GM12878 (cell line): ENCODE data around the gene BACE2. TPM values are rescaled to one million over a fixed set of nuclear protein-coding genes. Genes with fewer than 3 reads are reported as not detected.

Experiments
- ATAC-seq: fragments of 200-7000 bp; cut with Tn5 transposase; 3 replicates; pipeline ENCODE4 v1.9.1; 2020; ENCODE audit warnings: mild to moderate bottlenecking, moderate library complexity
- BruUV-seq: library from RNA; stranded (reverse); fragments of 400-500 nt; replicated peaks from 2 replicates; lab custom pipeline; 2021; lab: Mats Ljungman, UMichigan
- CTCF ChIA-PET: fragments of 300-600 bp; sonication (Branson Sonifier 250); formaldehyde crosslinking; extraction: SDS; loops from one replicate; lab custom pipeline; 2021; ENCODE audit warnings: inconsistent platforms; lab: Yijun Ruan, JAX
- POLR2A ChIA-PET: fragments of 350-600 bp; formaldehyde crosslinking; extraction: SDS; loops from one replicate; lab custom pipeline; 2021; ENCODE audit warnings: inconsistent platforms; lab: Charles Lee
- RAD21 ChIA-PET: fragments of 300-600 bp; sonication (Branson Sonifier 250); formaldehyde crosslinking; loops from one replicate; lab custom pipeline; 2023; ENCODE audit warnings: antibody characterized with exemption; ENCODE audit not compliant: unreplicated experiment; lab: Charles Lee
- SMC1A ChIA-PET: fragments of 300-600 bp; sonication (Branson Sonifier 250); formaldehyde crosslinking; loops from one replicate; lab custom pipeline; 2023; ENCODE audit not compliant: unreplicated experiment, uncharacterized antibody; lab: Charles Lee
- DNase-seq: peaks from one replicate; pipeline ENCODE4 v3.0.0-alpha.2; 2011; ENCODE audit warnings: low read depth, low spot score
- FAIRE-seq: peaks from 3 replicates; lab custom pipeline; 2011; peaks lifted over from hg19 to GRCh38; lab: Jason Lieb, UNC
- H2AFZ ChIP-seq: 2 replicates; pipeline ENCODE4 v1.6.0; 2011; ENCODE audit warnings: low read depth, low read length, control low read depth; ENCODE audit not compliant: control insufficient read depth
- H3K27ac ChIP-seq: 2 replicates; pipeline ENCODE4 v1.5.1; 2011; ENCODE audit warnings: control low read depth; ENCODE audit not compliant: control insufficient read depth, insufficient read depth
- H3K27me3 ChIP-seq, 2 experiments: replicated peaks in 1 of 2; 2 replicates each; pipeline versions ENCODE4 v1.6.0 to v1.6.1; 2011; ENCODE audit warnings: low read length in 1 of 2; ENCODE audit not compliant: control insufficient read depth in 2 of 2, insufficient read depth in 2 of 2
- H3K36me3 ChIP-seq, 2 experiments: 2 replicates each; pipeline ENCODE4 v1.5.1; 2011; ENCODE audit warnings: low read length in 1 of 2; ENCODE audit not compliant: control insufficient read depth in 2 of 2, insufficient read depth in 2 of 2
- H3K4me1 ChIP-seq: 2 replicates; pipeline ENCODE4 v1.6.1; 2011; ENCODE audit warnings: mild to moderate bottlenecking, low read length, moderate library complexity, mixed read lengths; ENCODE audit not compliant: control insufficient read depth, insufficient read depth
- H3K4me2 ChIP-seq: 2 replicates; pipeline ENCODE4 v1.6.0; 2011; ENCODE audit warnings: control low read depth; ENCODE audit not compliant: control insufficient read depth, insufficient read depth
- H3K4me3 ChIP-seq: fragments of 200-600 bp; sonication (generic); 2 replicates; pipeline ENCODE4 v1.5.1; 2016
- H3K79me2 ChIP-seq: 2 replicates; pipeline ENCODE4 v1.6.0; 2011; ENCODE audit warnings: low read length; ENCODE audit not compliant: control insufficient read depth, insufficient read depth
- H3K9ac ChIP-seq: 2 replicates; pipeline ENCODE4 v1.8.0; 2011; ENCODE audit warnings: low read length, control low read depth, mixed read lengths; ENCODE audit not compliant: control insufficient read depth, insufficient read depth
- H3K9me3 ChIP-seq: replicated peaks from 3 replicates; pipeline ENCODE4 v1.5.1; 2011; ENCODE audit warnings: mild to moderate bottlenecking, low read length; ENCODE audit not compliant: control insufficient read depth, insufficient read depth
- H4K20me1 ChIP-seq: 2 replicates; pipeline ENCODE4 v1.6.0; 2011; ENCODE audit not compliant: control insufficient read depth, insufficient read depth
- FOS ChIP-seq: IDR thresholded peaks from 3 replicates; pipeline ENCODE4 v1.6.1; 2011; ENCODE audit warnings: borderline replicate concordance; ENCODE audit not compliant: insufficient read length; ENCODE audit errors: extremely low read depth
- FOXM1 ChIP-seq: IDR thresholded peaks from 2 replicates; pipeline ENCODE4 v1.6.1; 2012; ENCODE audit warnings: low read depth, mild to moderate bottlenecking, inconsistent platforms, low read length, moderate library complexity
- HCFC1 ChIP-seq: fragments of 150-350 bp; IDR thresholded peaks from 2 replicates; pipeline ENCODE4 v1.6.1; 2014; ENCODE audit warnings: low read length
- IKZF2 ChIP-seq, 2 experiments: fragments of 450-650 bp; IDR thresholded peaks; 2 replicates each; pipeline ENCODE4 v1.6.1; 2017; ENCODE audit warnings: mild to moderate bottlenecking in 2 of 2, moderate library complexity in 2 of 2
- LARP7 ChIP-seq: fragments of 450-650 bp; IDR thresholded peaks from 2 replicates; pipeline ENCODE4 v1.6.1; 2017; ENCODE audit warnings: mild to moderate bottlenecking
- POLR2AphosphoS5 ChIP-seq: IDR thresholded peaks from 2 replicates; pipeline ENCODE4 v1.6.1; 2011; ENCODE audit warnings: mild to moderate bottlenecking, low read length, inconsistent platforms
- SMAD5 ChIP-seq: IDR thresholded peaks from 2 replicates; pipeline ENCODE4 v1.6.1; 2016; ENCODE audit warnings: antibody characterized with exemption, low read depth
- ZBTB4 ChIP-seq: fragments of 450-650 bp; formaldehyde crosslinking; IDR thresholded peaks from 2 replicates; pipeline ENCODE4 v1.4.0; 2022; ENCODE audit warnings: mild to moderate bottlenecking, moderate library complexity
- ZNF24 ChIP-seq: fragments of 450-650 bp; IDR thresholded peaks from 2 replicates; pipeline ENCODE4 v1.6.1; 2017; ENCODE audit warnings: antibody characterized with exemption, mild to moderate bottlenecking
- ZZZ3 ChIP-seq: IDR thresholded peaks from 2 replicates; pipeline ENCODE4 v1.6.1; 2011; ENCODE audit warnings: low read depth; ENCODE audit not compliant: control insufficient read depth, insufficient read length
- whole genome bisulfite sequencing: methylation state at CpG from one replicate; pipeline ENCODE4 v1.1.6; 2016; ENCODE audit warnings: low lambda C conversion rate; ENCODE audit not compliant: insufficient replicate concordance, insufficient coverage; ENCODE audit errors: missing lambda C conversion rate; 5-methylcytosine and 5-hydroxymethylcytosine counted together
- in situ Hi-C: fragments of 300-500 bp; cut with MboI; formaldehyde crosslinking; loops from 9 replicates; pipeline ENCODE4 v1.14.3; 2018; ENCODE audit warnings: mixed read lengths
- intact Hi-C: fragments of 100-400 bp; cut with micrococcal nuclease; formaldehyde crosslinking; loops from one replicate; pipeline ENCODE4 v1.14.2; 2022; ENCODE audit not compliant: unreplicated experiment
- polyA plus RNA-seq, 11 experiments: library from polyadenylated mRNA; depleted of rRNA in 4 of 11; unstranded in 6 of 11; stranded (reverse) in 5 of 11; fragments of >200 nt; fragmentation: Nextera tagmentation in 4 of 11; fragmentation: Illumina TruSeq in 1 of 11; extraction: Ambion mirVana in 4 of 11; extraction: Trizol in 1 of 11; gene quantifications; 1 replicate in 1 of 11; 2 replicates in 10 of 11; pipeline versions ENCODE4 v1.2.1 to v1.2.3, GENCODE V29; 2011 to 2016; ENCODE audit warnings: inconsistent platforms in 2 of 11, missing spikeins in 2 of 11, low read depth in 1 of 11
- total RNA-seq, 4 experiments: library from RNA; depleted of rRNA in 3 of 4; stranded (reverse); fragments of >200 nt in 3 of 4; fragmentation: Illumina TruSeq in 1 of 4; extraction: Trizol in 1 of 4; gene quantifications; 2 replicates each; pipeline versions ENCODE4 v1.2.1 to v1.2.3, GENCODE V29; 2013 to 2021

The BACE2 gene
- total and polyA plus RNA-seq, 10 of the 15 experiments (the other 5 are each of a cell fraction or from before 2014, with no cell fraction given), result 0.04 to 0.69 (median 0.18) TPM; not detected in 5

GRCh38 chr21:41228958-41229357 lies 61.0 kb downstream of the BACE2 start (continued):
- TF ChIP-seq ZBTB4 (CRISPR knock-in tag), result no peak
- TF ChIP-seq FOS, result no peak
- no peak for TF ChIP-seq HCFC1
- no peak for TF ChIP-seq FOXM1
- no peak for TF ChIP-seq POLR2AphosphoS5

- H2AFZ ChIP-seq, result no peak overlapping the region
- H3K27me3 ChIP-seq, result peaks cover 0 to 6% of the 10 kb centered on the region in 2 experiments; a peak in 2 of 4 replicates
- no peak overlapping the region for H3K4me3 ChIP-seq
- H4K20me1 ChIP-seq, result no peaks in the 10 kb centered on the region
- 11% methylated on average over 10 of the region's 10 CpGs for WGBS
- no peaks in the 10 kb centered on the region; the same call in 2 of the 3 replicates for H3K9me3 ChIP-seq
- ChIA-PET CTCF (interaction anchor here (0.7 kb wide), 1 partner anchor 42 kb away, joined by 3 read pairs; no protein-coding TSS in a partner anchor), RAD21 (no interaction called here), POLR2A (interaction anchor here (0.6 kb wide), 1 partner anchor 9 kb away, joined by 3 read pairs; no protein-coding TSS in a partner anchor), SMC1A (interaction anchor here (1.0 kb wide), 1 partner anchor 350 kb away, joined by 3 read pairs; no protein-coding TSS in a partner anchor)
- H3K27ac ChIP-seq, result no peak overlapping the region
- H3K4me1 ChIP-seq, result no peaks in the 10 kb centered on the region; the same call in 1 of the 2 replicates
- in situ Hi-C loops, result no loop called here
- BruUV-seq, result no TSS peak
- TF ChIP-seq IKZF2 (IDR thresholded peaks at IDR 0.05) (no peak), ZNF24 (no peak), SMAD5 (no peak), LARP7 (no peak), ZZZ3 (no peak)
- H3K36me3 ChIP-seq, result no peaks in the 10 kb centered on the region
- no peak overlapping the region for H3K4me2 ChIP-seq
- intact Hi-C loops, result no loop called here
- no peak for FAIRE-seq
- ATAC-seq, result no peak
- H3K79me2 ChIP-seq, result no peaks in the 10 kb centered on the region
- no peak overlapping the region for H3K9ac ChIP-seq
- peak; percentile 1 for DNase-seq
These were observed 61.7 kb downstream of the BACE2 start for GRCh38 chr21:41229509-41230248.
